ENCODE results near the gene MED13. TPM values are rescaled to one million over a fixed set of nuclear protein-coding genes. Genes with fewer than 3 reads are reported as not detected.

MED13 gene, protein sequence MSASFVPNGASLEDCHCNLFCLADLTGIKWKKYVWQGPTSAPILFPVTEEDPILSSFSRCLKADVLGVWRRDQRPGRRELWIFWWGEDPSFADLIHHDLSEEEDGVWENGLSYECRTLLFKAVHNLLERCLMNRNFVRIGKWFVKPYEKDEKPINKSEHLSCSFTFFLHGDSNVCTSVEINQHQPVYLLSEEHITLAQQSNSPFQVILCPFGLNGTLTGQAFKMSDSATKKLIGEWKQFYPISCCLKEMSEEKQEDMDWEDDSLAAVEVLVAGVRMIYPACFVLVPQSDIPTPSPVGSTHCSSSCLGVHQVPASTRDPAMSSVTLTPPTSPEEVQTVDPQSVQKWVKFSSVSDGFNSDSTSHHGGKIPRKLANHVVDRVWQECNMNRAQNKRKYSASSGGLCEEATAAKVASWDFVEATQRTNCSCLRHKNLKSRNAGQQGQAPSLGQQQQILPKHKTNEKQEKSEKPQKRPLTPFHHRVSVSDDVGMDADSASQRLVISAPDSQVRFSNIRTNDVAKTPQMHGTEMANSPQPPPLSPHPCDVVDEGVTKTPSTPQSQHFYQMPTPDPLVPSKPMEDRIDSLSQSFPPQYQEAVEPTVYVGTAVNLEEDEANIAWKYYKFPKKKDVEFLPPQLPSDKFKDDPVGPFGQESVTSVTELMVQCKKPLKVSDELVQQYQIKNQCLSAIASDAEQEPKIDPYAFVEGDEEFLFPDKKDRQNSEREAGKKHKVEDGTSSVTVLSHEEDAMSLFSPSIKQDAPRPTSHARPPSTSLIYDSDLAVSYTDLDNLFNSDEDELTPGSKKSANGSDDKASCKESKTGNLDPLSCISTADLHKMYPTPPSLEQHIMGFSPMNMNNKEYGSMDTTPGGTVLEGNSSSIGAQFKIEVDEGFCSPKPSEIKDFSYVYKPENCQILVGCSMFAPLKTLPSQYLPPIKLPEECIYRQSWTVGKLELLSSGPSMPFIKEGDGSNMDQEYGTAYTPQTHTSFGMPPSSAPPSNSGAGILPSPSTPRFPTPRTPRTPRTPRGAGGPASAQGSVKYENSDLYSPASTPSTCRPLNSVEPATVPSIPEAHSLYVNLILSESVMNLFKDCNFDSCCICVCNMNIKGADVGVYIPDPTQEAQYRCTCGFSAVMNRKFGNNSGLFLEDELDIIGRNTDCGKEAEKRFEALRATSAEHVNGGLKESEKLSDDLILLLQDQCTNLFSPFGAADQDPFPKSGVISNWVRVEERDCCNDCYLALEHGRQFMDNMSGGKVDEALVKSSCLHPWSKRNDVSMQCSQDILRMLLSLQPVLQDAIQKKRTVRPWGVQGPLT (N-terminal part only)
- 16.5 TPM for polyA plus RNA-seq (2013, experiment 1 of 2)
- polyA plus RNA-seq (2013, experiment 2 of 2), result 16.0 TPM

DNA sequence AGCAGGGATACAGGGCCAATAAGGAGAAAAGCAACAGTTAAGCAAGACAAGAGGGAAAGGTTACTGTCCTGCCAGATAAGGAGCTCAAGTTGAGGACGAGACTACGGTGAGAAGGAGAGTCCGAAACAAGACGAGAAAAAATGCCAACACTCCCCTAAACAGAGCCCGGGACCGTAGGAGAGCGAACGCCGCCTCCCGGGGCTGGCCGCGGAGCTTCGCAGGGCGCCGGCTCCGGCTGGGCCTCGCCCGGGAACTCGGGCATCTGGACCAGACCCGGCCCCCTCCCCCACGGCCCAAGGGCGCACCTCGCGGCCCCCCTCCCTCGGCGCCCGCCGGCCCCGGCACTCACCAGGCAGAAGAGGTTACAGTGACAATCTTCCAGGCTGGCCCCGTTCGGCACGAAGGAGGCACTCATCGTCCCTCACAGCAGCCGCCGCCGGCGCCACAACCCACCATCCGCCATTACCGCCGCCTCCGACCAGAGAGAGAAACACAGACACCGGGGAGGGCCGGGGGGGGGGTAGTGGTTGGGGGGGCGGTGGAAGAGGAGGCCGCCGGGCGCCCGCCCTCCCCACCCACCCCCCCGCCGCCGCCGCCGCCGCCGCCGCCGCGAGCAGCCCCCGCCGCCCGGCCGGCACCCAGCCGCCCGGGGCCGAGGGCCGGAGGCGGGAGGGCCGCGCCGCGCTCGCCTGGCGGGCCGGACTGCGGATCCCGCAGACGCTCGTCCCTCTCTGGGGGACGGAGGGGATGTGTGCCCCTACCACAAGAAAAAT, at the start of gene MED13:
Gene MED13, minus strand, starts transcription at position 488 of the 773 bp plus-strand sequence. Its CDS starts 73 bp downstream, at position 415.
- Histone ChIP-seq H2AK5ac (ENCODE audit: low read length, severe bottlenecking) (peak within 1 kb of the TSS; percentile 10), H3K23ac (ENCODE audit: low read length in 2 of 2) (peak within 1 kb of the TSS; percentile 20 to 100), H3K9ac (ENCODE audit: low read length) (peak within 1 kb of the TSS; percentile 100), H2BK5ac (ENCODE audit: low read depth, low read length, poor library complexity, severe bottlenecking) (peak within 1 kb of the TSS; percentile 83), H2BK12ac (ENCODE audit: low read length in 2 of 2) (peak within 1 kb of the TSS in 1 of 2 experiments; percentile 52), H3K36me3 (ENCODE audit: control insufficient read depth in 1 of 2, insufficient read depth in 2 of 2, low read depth in 1 of 2, low read length in 2 of 2) (peaks cover 7 to 19% of the 10 kb centered on the region in 2 experiments), H3K4me3 (ENCODE audit: insufficient read depth in 1 of 2, low read depth in 1 of 2, low read length in 2 of 2) (peak within 1 kb of the TSS; percentile 86 to 99), H3K27me3 (ENCODE audit: control insufficient read depth in 1 of 2, insufficient read depth in 1 of 2, low read length in 2 of 2) (no peaks in the 10 kb centered on the region), H2AFZ (ENCODE audit: low read depth, low read length) (peak within 1 kb of the TSS; percentile 86), H4K8ac (ENCODE audit: low read length) (peak within 1 kb of the TSS; percentile 86), H3K79me1 (replicated peaks; ENCODE audit: low read length, poor library complexity, severe bottlenecking) (no peaks in the 10 kb centered on the region), H3K14ac (ENCODE audit: low read length in 2 of 2) (peak within 1 kb of the TSS; percentile 47 to 98), H2BK15ac (ENCODE audit: low read depth, poor library complexity, severe bottlenecking) (no peak within 1 kb of the TSS), H3K27ac (ENCODE audit: low read length, poor library complexity, severe bottlenecking) (peak within 1 kb of the TSS; percentile 100), H4K91ac (ENCODE audit: low read length) (peak within 1 kb of the TSS; percentile 98), H3K18ac (ENCODE audit: low read depth in 1 of 2, low read length in 2 of 2) (peak within 1 kb of the TSS; percentile 98 to 100), H2BK120ac (ENCODE audit: low read depth, low read length) (peak within 1 kb of the TSS; percentile 85), H3K4me1 (ENCODE audit: control insufficient read depth, insufficient read depth, low read depth, low read length) (peaks cover 4% of the 10 kb centered on the region), H3K9me3 (ENCODE audit: control insufficient read depth, low read length) (no peaks in the 10 kb centered on the region), H3K4me2 (ENCODE audit: low read length, poor library complexity, severe bottlenecking) (peak within 1 kb of the TSS; percentile 89), H3K4ac (ENCODE audit: low read depth in 1 of 2, low read length in 2 of 2) (peak within 1 kb of the TSS; percentile 94 to 100)
- DNase-seq, result peak; percentile 62
- 0% methylated on average over 25 of the region's 79 CpGs for WGBS

DNA sequence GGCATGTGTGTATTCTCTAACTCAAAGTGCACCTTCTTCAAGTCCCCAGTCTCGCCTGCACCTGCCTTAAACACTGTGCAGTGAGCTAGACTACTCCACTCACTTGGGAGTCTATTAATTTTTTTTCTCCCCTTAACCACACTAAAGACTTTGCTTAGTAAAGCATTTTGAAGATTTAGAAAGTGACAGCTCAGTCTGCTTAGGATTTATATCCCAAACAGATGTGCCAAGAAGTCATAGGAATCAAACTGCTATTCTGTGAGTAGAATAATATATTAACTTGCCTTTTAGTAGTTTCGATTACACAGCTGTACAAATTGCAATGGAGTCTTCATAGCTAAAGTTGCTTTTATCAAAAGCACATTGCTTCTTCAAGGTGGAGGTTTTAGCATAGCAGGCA, 47.2 kb upstream of the MED13 start:
- no peak overlapping the region for H3K18ac ChIP-seq (ENCODE audit: low read depth in 1 of 2, low read length in 2 of 2)
- no peaks in the 10 kb centered on the region for H3K79me1 ChIP-seq (replicated peaks; ENCODE audit: low read length, poor library complexity, severe bottlenecking)
- no peak overlapping the region for H2BK120ac ChIP-seq (ENCODE audit: low read depth, low read length)
- no peak overlapping the region for H2BK12ac ChIP-seq (ENCODE audit: low read length in 2 of 2)
- no peaks in the 10 kb centered on the region for H3K36me3 ChIP-seq (ENCODE audit: control insufficient read depth in 1 of 2, insufficient read depth in 2 of 2, low read depth in 1 of 2, low read length in 2 of 2)
- no peak overlapping the region for H3K4me2 ChIP-seq (ENCODE audit: low read length, poor library complexity, severe bottlenecking)
- no peak overlapping the region for H2AFZ ChIP-seq (ENCODE audit: low read depth, low read length)
- no peaks in the 10 kb centered on the region for H3K27me3 ChIP-seq (ENCODE audit: control insufficient read depth in 1 of 2, insufficient read depth in 1 of 2, low read length in 2 of 2)
- H2BK5ac ChIP-seq (ENCODE audit: low read depth, low read length, poor library complexity, severe bottlenecking), result no peak overlapping the region
- DNase-seq, result no peak
- H4K91ac ChIP-seq (ENCODE audit: low read length), result no peak overlapping the region
- H3K4me3 ChIP-seq (ENCODE audit: insufficient read depth in 1 of 2, low read depth in 1 of 2, low read length in 2 of 2), result no peak overlapping the region
- no peak overlapping the region for H3K23ac ChIP-seq (ENCODE audit: low read length in 2 of 2)
- H3K9me3 ChIP-seq (ENCODE audit: control insufficient read depth, low read length), result no peaks in the 10 kb centered on the region
- WGBS, result 88% methylated on average over 2 of the region's 2 CpGs
- no peak overlapping the region for H3K27ac ChIP-seq (ENCODE audit: low read length, poor library complexity, severe bottlenecking)
- no peak overlapping the region for H3K9ac ChIP-seq (ENCODE audit: low read length)
- no peak overlapping the region for H2AK5ac ChIP-seq (ENCODE audit: low read length, severe bottlenecking)
- no peak overlapping the region for H3K14ac ChIP-seq (ENCODE audit: low read length in 2 of 2)
- no peak overlapping the region for H2BK15ac ChIP-seq (ENCODE audit: low read depth, poor library complexity, severe bottlenecking)
- H3K4ac ChIP-seq (ENCODE audit: low read depth in 1 of 2, low read length in 2 of 2), result no peak overlapping the region
- peaks cover 3% of the 10 kb centered on the region for H3K4me1 ChIP-seq (ENCODE audit: control insufficient read depth, insufficient read depth, low read depth, low read length)
- no peak overlapping the region for H4K8ac ChIP-seq (ENCODE audit: low read length)

GRCh38 chr17:62111562-62112171, 46.6 kb upstream of the MED13 start:
- no peak overlapping the region for H3K4me2 ChIP-seq (ENCODE audit: low read length, poor library complexity, severe bottlenecking)
- DNase-seq, result no peak
- no peaks in the 10 kb centered on the region for H3K36me3 ChIP-seq (ENCODE audit: control insufficient read depth in 1 of 2, insufficient read depth in 2 of 2, low read depth in 1 of 2, low read length in 2 of 2)
- no peak overlapping the region for H3K9ac ChIP-seq (ENCODE audit: low read length)
- H4K8ac ChIP-seq (ENCODE audit: low read length), result no peak overlapping the region
- H3K14ac ChIP-seq (ENCODE audit: low read length in 2 of 2), result no peak overlapping the region
- H3K27me3 ChIP-seq (ENCODE audit: control insufficient read depth in 1 of 2, insufficient read depth in 1 of 2, low read length in 2 of 2), result no peaks in the 10 kb centered on the region
- H3K4me1 ChIP-seq (ENCODE audit: control insufficient read depth, insufficient read depth, low read depth, low read length), result peaks cover 3% of the 10 kb centered on the region
- H3K9me3 ChIP-seq (ENCODE audit: control insufficient read depth, low read length), result no peaks in the 10 kb centered on the region
- 74% methylated on average over 7 of the region's 7 CpGs for WGBS
- no peak overlapping the region for H2BK15ac ChIP-seq (ENCODE audit: low read depth, poor library complexity, severe bottlenecking)
- H3K27ac ChIP-seq (ENCODE audit: low read length, poor library complexity, severe bottlenecking), result no peak overlapping the region
- no peak overlapping the region for H2BK12ac ChIP-seq (ENCODE audit: low read length in 2 of 2)
- no peak overlapping the region for H4K91ac ChIP-seq (ENCODE audit: low read length)
- H3K79me1 ChIP-seq (replicated peaks; ENCODE audit: low read length, poor library complexity, severe bottlenecking), result no peaks in the 10 kb centered on the region
- no peak overlapping the region for H3K23ac ChIP-seq (ENCODE audit: low read length in 2 of 2)
- H3K4me3 ChIP-seq (ENCODE audit: insufficient read depth in 1 of 2, low read depth in 1 of 2, low read length in 2 of 2), result no peak overlapping the region
- no peak overlapping the region for H3K18ac ChIP-seq (ENCODE audit: low read depth in 1 of 2, low read length in 2 of 2)
- H2BK120ac ChIP-seq (ENCODE audit: low read depth, low read length), result no peak overlapping the region
- no peak overlapping the region for H2AK5ac ChIP-seq (ENCODE audit: low read length, severe bottlenecking)
- H2BK5ac ChIP-seq (ENCODE audit: low read depth, low read length, poor library complexity, severe bottlenecking), result no peak overlapping the region
- H2AFZ ChIP-seq (ENCODE audit: low read depth, low read length), result no peak overlapping the region
- H3K4ac ChIP-seq (ENCODE audit: low read depth in 1 of 2, low read length in 2 of 2), result no peak overlapping the region
